Measurements from ENCODE around the gene ZC3H7A. TPM values are rescaled to one million over a fixed set of nuclear protein-coding genes. Genes with fewer than 3 reads are reported as not detected.
"Not testable (repeated sequence)": the region's sequence is repeated elsewhere in the genome, so short reads cannot be mapped to it uniquely, and the experiment has no call there.

The ZC3H7A gene
- total RNA-seq, 1 experiment from 2014 or later, result 32.0 TPM

- H3K4me1 ChIP-seq; H3K27ac ChIP-seq; H3K36me3 ChIP-seq; H3K9me3 ChIP-seq (replicated peaks); H3K27me3 ChIP-seq; DNase-seq; H3K4me3 ChIP-seq: not testable (repeated sequence)
Observed at GRCh38 chr16:11818970-11819369, 21.9 kb upstream of the ZC3H7A start.

GRCh38 chr16:11816123-11816522 lies 19.1 kb upstream of the ZC3H7A start:
- no peaks in the 10 kb centered on the region for H3K36me3 ChIP-seq
- H3K4me1 ChIP-seq, result no peaks in the 10 kb centered on the region
- no peaks in the 10 kb centered on the region for H3K27me3 ChIP-seq
- no peak for DNase-seq
- H3K4me3 ChIP-seq, result no peak overlapping the region
- no peak overlapping the region for H3K27ac ChIP-seq
- H3K9me3 ChIP-seq (replicated peaks), result no peaks in the 10 kb centered on the region

- not testable (repeated sequence) for H3K4me1 ChIP-seq
Observed at GRCh38 chr16:11814800-11815199, 17.7 kb upstream of the ZC3H7A start.

GRCh38 chr16:11806721-11807120 lies 9.7 kb upstream of the ZC3H7A start:
- DNase-seq, result no peak
- no peaks in the 10 kb centered on the region for H3K27me3 ChIP-seq
- H3K9me3 ChIP-seq (replicated peaks), result no peaks in the 10 kb centered on the region
- no peaks in the 10 kb centered on the region for H3K4me1 ChIP-seq
- no peak overlapping the region for H3K4me3 ChIP-seq
- H3K36me3 ChIP-seq, result no peaks in the 10 kb centered on the region
- no peak overlapping the region for H3K27ac ChIP-seq

More at GRCh38 chr16:11814800-11815199, 17.7 kb upstream of the ZC3H7A start:
- H3K9me3 ChIP-seq (replicated peaks); H3K4me3 ChIP-seq; H3K27ac ChIP-seq; H3K27me3 ChIP-seq; DNase-seq; H3K36me3 ChIP-seq: not testable (repeated sequence)

GRCh38 chr16:11805556-11805955 lies 8.5 kb upstream of the ZC3H7A start:
- DNase-seq, result no peak
- no peaks in the 10 kb centered on the region for H3K27me3 ChIP-seq
- H3K27ac ChIP-seq, result no peak overlapping the region
- H3K9me3 ChIP-seq (replicated peaks), result no peaks in the 10 kb centered on the region
- H3K4me1 ChIP-seq, result no peaks in the 10 kb centered on the region
- no peak overlapping the region for H3K4me3 ChIP-seq
- H3K36me3 ChIP-seq, result no peaks in the 10 kb centered on the region

GRCh38 chr16:11801481-11802021 lies 4.5 kb upstream of the ZC3H7A start:
- Histone ChIP-seq H3K36me3 (no peaks in the 10 kb centered on the region), H3K4me1 (peaks cover 9% of the 10 kb centered on the region), H3K9me3 (replicated peaks) (no peaks in the 10 kb centered on the region), H3K4me3 (no peak overlapping the region), H3K27ac (no peak overlapping the region), H3K27me3 (no peaks in the 10 kb centered on the region)
- no peak for DNase-seq

- Histone ChIP-seq H3K4me1 (peaks cover 9% of the 10 kb centered on the region), H3K36me3 (peaks cover under 1% of the 10 kb centered on the region; the same call in 1 of the 2 replicates), H3K9me3 (replicated peaks) (no peaks in the 10 kb centered on the region), H3K4me3 (no peak overlapping the region), H3K27ac (no peak overlapping the region; the same call in 1 of the 2 replicates), H3K27me3 (no peaks in the 10 kb centered on the region)
- peak; percentile 22 to 33 for DNase-seq
Observed at GRCh38 chr16:11800382-11800718, 3.3 kb upstream of the ZC3H7A start.

- H3K27ac ChIP-seq, result no peak overlapping the region; the same call in 1 of the 2 replicates
- 0 out of 2 replicates have a peak overlapping the region, but pooled peaks have one; percentile 64 for H3K4me3 ChIP-seq
- H3K4me1 ChIP-seq, result peaks cover 9% of the 10 kb centered on the region
- H3K27me3 ChIP-seq, result no peaks in the 10 kb centered on the region
- H3K36me3 ChIP-seq, result peaks cover 6% of the 10 kb centered on the region
- DNase-seq, result no peak
- no peaks in the 10 kb centered on the region for H3K9me3 ChIP-seq (replicated peaks)
Observed at GRCh38 chr16:11799509-11800381, 2.7 kb upstream of the ZC3H7A start.

- no peak for DNase-seq
- Histone ChIP-seq H3K4me1 (peaks cover 9% of the 10 kb centered on the region), H3K9me3 (replicated peaks) (no peaks in the 10 kb centered on the region), H3K4me3 (peak overlapping the region; percentile 64), H3K27me3 (no peaks in the 10 kb centered on the region), H3K36me3 (peaks cover 12% of the 10 kb centered on the region), H3K27ac (peak overlapping the region; percentile 89)
Observed at GRCh38 chr16:11799017-11799381, 1.9 kb upstream of the ZC3H7A start.

- Histone ChIP-seq H3K4me3 (peak overlapping the region; percentile 64), H3K4me1 (peaks cover 16% of the 10 kb centered on the region), H3K9me3 (replicated peaks) (no peaks in the 10 kb centered on the region), H3K27me3 (no peaks in the 10 kb centered on the region), H3K27ac (peak overlapping the region; percentile 89), H3K36me3 (peaks cover 13% of the 10 kb centered on the region)
- DNase-seq, result peak; percentile 37 to 54
Observed at GRCh38 chr16:11797957-11798299, 870 bp upstream of the ZC3H7A start.

- H3K27me3 ChIP-seq, result no peaks in the 10 kb centered on the region
- peaks cover 13% of the 10 kb centered on the region for H3K36me3 ChIP-seq
- H3K4me3 ChIP-seq, result peak overlapping the region; percentile 64
- no peaks in the 10 kb centered on the region for H3K9me3 ChIP-seq (replicated peaks)
- peak; percentile 45 to 54 for DNase-seq
- H3K4me1 ChIP-seq, result peaks cover 25% of the 10 kb centered on the region
- H3K27ac ChIP-seq, result peak overlapping the region; percentile 81
Observed at GRCh38 chr16:11796227-11797165, 562 bp downstream of the ZC3H7A start.

- Histone ChIP-seq H3K36me3 (peaks cover 13% of the 10 kb centered on the region), H3K4me3 (peak overlapping the region; percentile 64), H3K9me3 (replicated peaks) (no peaks in the 10 kb centered on the region), H3K27me3 (no peaks in the 10 kb centered on the region), H3K27ac (peak overlapping the region; percentile 81), H3K4me1 (peaks cover 25% of the 10 kb centered on the region)
- DNase-seq, result no peak
Observed at GRCh38 chr16:11795887-11796226, 1.2 kb downstream of the ZC3H7A start.

GRCh38 chr16:11794996-11795886 lies 1.8 kb downstream of the ZC3H7A start:
- no peak overlapping the region for H3K27ac ChIP-seq
- H3K36me3 ChIP-seq, result peaks cover 16% of the 10 kb centered on the region
- H3K27me3 ChIP-seq, result no peaks in the 10 kb centered on the region
- H3K9me3 ChIP-seq (replicated peaks), result no peaks in the 10 kb centered on the region
- peaks cover 25% of the 10 kb centered on the region for H3K4me1 ChIP-seq
- no peak for DNase-seq
- H3K4me3 ChIP-seq, result no peak overlapping the region

- no peak for DNase-seq
- Histone ChIP-seq H3K27ac (no peak overlapping the region), H3K27me3 (no peaks in the 10 kb centered on the region), H3K4me3 (no peak overlapping the region), H3K36me3 (peaks cover 18% of the 10 kb centered on the region), H3K4me1 (peaks cover 19% of the 10 kb centered on the region), H3K9me3 (replicated peaks) (no peaks in the 10 kb centered on the region)
Observed at GRCh38 chr16:11794447-11794846, 2.6 kb downstream of the ZC3H7A start.

Measured in SJCRH30 (cell line).